Measurements from ENCODE around the gene MRPS22. TPM values are rescaled to one million over a fixed set of nuclear protein-coding genes. Genes with fewer than 3 reads are reported as not detected.

MRPS22 gene
- total and polyA plus RNA-seq, 2 donors from 2014 or later: 36.7 to 58.7 TPM

DNA sequence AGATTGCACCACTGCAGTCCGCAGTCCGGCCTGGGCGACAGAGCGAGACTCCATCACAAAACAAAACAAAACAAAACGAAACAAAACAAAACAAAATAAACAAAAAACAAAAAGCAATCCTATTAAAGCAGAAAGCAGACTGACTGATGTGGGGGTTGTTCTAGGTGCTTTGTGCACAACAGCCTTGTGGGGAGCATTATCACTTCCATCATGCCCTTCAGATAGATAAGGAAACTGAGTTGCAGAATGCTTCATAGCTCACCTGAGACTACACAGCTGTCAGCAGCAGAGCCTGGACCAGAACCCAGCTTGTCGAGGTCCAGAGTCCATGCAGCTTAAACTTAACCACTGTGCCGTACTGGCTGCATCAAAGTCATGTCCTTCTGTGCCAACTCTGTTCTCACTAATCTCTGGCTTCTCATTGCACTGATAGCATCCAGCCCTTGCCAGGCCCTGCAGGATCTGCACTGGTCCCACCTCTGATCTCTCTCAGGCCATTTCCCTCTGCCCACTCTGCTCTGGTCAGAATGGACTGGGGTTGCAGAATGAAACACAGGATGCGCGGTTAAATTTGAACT lies 47.6 kb upstream of the MRPS22 start:
- no peaks in the 10 kb centered on the region for H3K27me3 ChIP-seq (ENCODE audit: control insufficient read depth, insufficient read depth, low read length)
- no peak for FAIRE-seq
- no peak overlapping the region for H3K9ac ChIP-seq (ENCODE audit: low read length in 3 of 3)
- H3K27ac ChIP-seq (ENCODE audit: low read depth in 2 of 2, low read length in 2 of 2): no peak overlapping the region
- no peaks in the 10 kb centered on the region for H3K36me3 ChIP-seq (ENCODE audit: control insufficient read depth in 2 of 3, insufficient read depth in 3 of 3, low read length in 3 of 3)
- no peaks in the 10 kb centered on the region for H3K4me1 ChIP-seq (ENCODE audit: control insufficient read depth in 2 of 3, insufficient read depth in 2 of 3, low read depth in 1 of 3, low read length in 3 of 3)
- TF ChIP-seq, protein P1, sequence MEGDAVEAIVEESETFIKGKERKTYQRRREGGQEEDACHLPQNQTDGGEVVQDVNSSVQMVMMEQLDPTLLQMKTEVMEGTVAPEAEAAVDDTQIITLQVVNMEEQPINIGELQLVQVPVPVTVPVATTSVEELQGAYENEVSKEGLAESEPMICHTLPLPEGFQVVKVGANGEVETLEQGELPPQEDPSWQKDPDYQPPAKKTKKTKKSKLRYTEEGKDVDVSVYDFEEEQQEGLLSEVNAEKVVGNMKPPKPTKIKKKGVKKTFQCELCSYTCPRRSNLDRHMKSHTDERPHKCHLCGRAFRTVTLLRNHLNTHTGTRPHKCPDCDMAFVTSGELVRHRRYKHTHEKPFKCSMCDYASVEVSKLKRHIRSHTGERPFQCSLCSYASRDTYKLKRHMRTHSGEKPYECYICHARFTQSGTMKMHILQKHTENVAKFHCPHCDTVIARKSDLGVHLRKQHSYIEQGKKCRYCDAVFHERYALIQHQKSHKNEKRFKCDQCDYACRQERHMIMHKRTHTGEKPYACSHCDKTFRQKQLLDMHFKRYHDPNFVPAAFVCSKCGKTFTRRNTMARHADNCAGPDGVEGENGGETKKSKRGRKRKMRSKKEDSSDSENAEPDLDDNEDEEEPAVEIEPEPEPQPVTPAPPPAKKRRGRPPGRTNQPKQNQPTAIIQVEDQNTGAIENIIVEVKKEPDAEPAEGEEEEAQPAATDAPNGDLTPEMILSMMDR (IDR thresholded peaks at IDR 0.05; ENCODE audit: borderline replicate concordance, extremely low read depth, insufficient read depth): no peak
- no peaks in the 10 kb centered on the region for H3K9me3 ChIP-seq (ENCODE audit: control insufficient read depth in 2 of 3, insufficient read depth in 1 of 3, low read length in 3 of 3)
- intact Hi-C loops (cut with DNase I): no loop called here
- DNase-seq: no peak
- H3K4me3 ChIP-seq (ENCODE audit: low read length in 3 of 3): no peak overlapping the region

- Histone ChIP-seq H3K9ac (ENCODE audit: low read length in 3 of 3) (no peak overlapping the region), H3K27me3 (ENCODE audit: control insufficient read depth, insufficient read depth, low read length) (no peaks in the 10 kb centered on the region), H3K4me3 (ENCODE audit: low read length in 3 of 3) (no peak overlapping the region), H3K36me3 (ENCODE audit: control insufficient read depth in 2 of 3, insufficient read depth in 3 of 3, low read length in 3 of 3) (no peaks in the 10 kb centered on the region), H3K4me1 (ENCODE audit: control insufficient read depth in 2 of 3, insufficient read depth in 2 of 3, low read depth in 1 of 3, low read length in 3 of 3) (no peaks in the 10 kb centered on the region), H3K9me3 (ENCODE audit: control insufficient read depth in 2 of 3, insufficient read depth in 1 of 3, low read length in 3 of 3) (no peaks in the 10 kb centered on the region), H3K27ac (ENCODE audit: low read depth in 2 of 2, low read length in 2 of 2) (no peak overlapping the region)
- TF ChIP-seq, protein P1 (IDR thresholded peaks at IDR 0.05; ENCODE audit: borderline replicate concordance, extremely low read depth, insufficient read depth): no peak
- FAIRE-seq (no peak), DNase-seq (no peak)
- intact Hi-C loops (cut with DNase I): no loop called here
Measured at GRCh38 chr3:139297588-139298311, 46.1 kb upstream of the MRPS22 start.

DNA sequence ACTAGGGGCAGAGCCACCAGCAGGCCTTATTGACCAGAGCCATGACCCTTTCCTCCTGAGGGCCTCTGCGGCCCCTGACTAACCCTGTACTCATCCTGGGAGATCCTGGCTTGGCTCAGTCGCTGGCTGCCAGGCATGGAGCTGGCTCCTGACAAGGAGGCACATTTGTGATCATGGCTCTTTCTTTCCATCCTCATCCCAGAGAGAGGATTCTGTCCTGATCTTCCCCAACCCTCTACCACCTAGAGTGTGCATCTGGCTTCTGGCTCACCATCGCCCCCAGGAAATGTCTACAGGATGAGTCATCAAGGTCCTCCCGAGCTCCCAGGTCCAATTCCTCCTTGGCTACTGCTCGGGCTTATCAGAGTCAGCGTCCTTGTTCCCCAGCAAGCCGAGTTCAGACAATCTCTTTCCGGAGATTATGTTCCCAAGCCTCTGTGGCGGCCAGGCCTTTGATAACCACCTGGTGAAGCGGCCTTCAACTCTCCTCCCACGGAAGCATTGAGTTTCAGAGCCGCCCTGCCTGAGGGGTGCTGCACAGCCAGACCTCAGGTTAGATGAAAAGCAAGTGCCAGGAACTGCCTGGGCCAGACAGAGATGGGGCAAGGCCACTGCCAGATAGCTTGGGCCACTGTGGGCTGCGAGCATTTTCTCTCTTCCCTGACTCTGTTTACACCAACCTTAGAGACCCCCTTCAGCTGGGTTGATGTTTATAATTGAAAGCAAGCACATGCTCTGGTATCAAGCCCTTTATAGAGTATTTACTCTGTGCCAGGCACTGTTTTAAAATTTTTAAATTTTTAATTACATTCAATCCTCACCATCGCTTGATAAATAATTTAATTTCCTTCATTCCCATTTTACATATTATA lies 44.3 kb upstream of the MRPS22 start:
- TF ChIP-seq, protein P1 (IDR thresholded peaks at IDR 0.05; ENCODE audit: borderline replicate concordance, extremely low read depth, insufficient read depth): no peak
- no peaks in the 10 kb centered on the region for H3K27me3 ChIP-seq (ENCODE audit: control insufficient read depth, insufficient read depth, low read length)
- peak in 3 of 5 donors; percentile 45 to 56 (median 55) for DNase-seq
- intact Hi-C loops (cut with DNase I): no loop called here
- no peak overlapping the region for H3K4me3 ChIP-seq (ENCODE audit: low read length in 3 of 3)
- no peaks in the 10 kb centered on the region for H3K36me3 ChIP-seq (ENCODE audit: control insufficient read depth in 2 of 3, insufficient read depth in 3 of 3, low read length in 3 of 3)
- H3K9ac ChIP-seq (ENCODE audit: low read length in 3 of 3): no peak overlapping the region
- FAIRE-seq: no peak
- H3K27ac ChIP-seq (ENCODE audit: low read depth in 2 of 2, low read length in 2 of 2): no peak overlapping the region
- H3K9me3 ChIP-seq (ENCODE audit: control insufficient read depth in 2 of 3, insufficient read depth in 1 of 3, low read length in 3 of 3): no peaks in the 10 kb centered on the region
- no peaks in the 10 kb centered on the region for H3K4me1 ChIP-seq (ENCODE audit: control insufficient read depth in 2 of 3, insufficient read depth in 2 of 3, low read depth in 1 of 3, low read length in 3 of 3)
